Measurements from ENCODE around the gene PPP1R14C. TPM values are rescaled to one million over a fixed set of nuclear protein-coding genes. Genes with fewer than 3 reads are reported as not detected.

PPP1R14C gene
- total RNA-seq, 1 experiment from 2014 or later, result 2.5 TPM

DNA sequence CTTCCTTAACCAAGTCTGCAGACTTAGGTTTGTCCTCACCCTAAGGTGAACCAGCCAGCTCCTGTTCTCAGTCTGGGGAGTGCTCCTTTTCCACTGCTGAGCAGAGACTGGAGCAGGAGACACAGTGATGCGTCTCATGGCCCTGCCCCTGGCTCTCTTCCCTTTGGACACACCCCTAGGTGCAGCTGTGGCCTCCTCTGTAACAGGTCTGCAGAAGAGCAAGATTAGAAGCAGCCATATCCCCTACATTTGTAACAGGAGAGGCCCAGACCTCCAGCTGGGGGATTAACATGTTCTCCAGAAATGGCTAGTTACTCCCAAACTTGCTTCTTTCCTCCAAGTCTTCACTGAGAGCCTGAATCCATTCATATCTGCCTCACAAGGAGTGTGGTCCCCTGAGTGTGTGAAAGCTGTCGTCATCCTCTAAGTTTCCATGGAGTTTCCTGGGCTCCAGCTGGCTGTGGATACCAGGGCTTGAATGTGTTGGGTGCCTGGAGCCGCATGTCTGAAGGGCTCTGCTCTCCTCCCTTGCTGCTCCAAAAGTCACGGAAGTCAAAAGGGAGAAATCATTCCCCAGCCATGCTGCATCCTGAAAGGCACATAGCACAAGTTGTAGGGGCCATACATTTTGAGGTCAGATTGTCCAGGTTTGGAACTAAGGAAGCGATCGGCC lies 57.7 kb downstream of the PPP1R14C start:
- no TSS peak for BruUV-seq (replicated peaks)
- Mint-ChIP-seq H3K36me3 (ENCODE audit: insufficient read depth, unreplicated experiment) (peaks cover 10% of the 10 kb centered on the region), H3K4me1 (ENCODE audit: low read depth, unreplicated experiment) (peaks cover 34% of the 10 kb centered on the region), H3K27me3 (ENCODE audit: insufficient read depth, unreplicated experiment) (no peaks in the 10 kb centered on the region), H3K27ac (ENCODE audit: unreplicated experiment) (peak overlapping the region; percentile 87), H3K9me3 (ENCODE audit: unreplicated experiment) (no peaks in the 10 kb centered on the region), H3K4me3 (ENCODE audit: unreplicated experiment) (peak overlapping the region; percentile 9)
- no peaks in the 10 kb centered on the region for H3K27me3 ChIP-seq (replicated peaks; ENCODE audit: control insufficient read depth, insufficient read depth, low read length)
- H3K4me1 ChIP-seq, result peaks cover 46% of the 10 kb centered on the region
- TF ChIP-seq, protein P1, sequence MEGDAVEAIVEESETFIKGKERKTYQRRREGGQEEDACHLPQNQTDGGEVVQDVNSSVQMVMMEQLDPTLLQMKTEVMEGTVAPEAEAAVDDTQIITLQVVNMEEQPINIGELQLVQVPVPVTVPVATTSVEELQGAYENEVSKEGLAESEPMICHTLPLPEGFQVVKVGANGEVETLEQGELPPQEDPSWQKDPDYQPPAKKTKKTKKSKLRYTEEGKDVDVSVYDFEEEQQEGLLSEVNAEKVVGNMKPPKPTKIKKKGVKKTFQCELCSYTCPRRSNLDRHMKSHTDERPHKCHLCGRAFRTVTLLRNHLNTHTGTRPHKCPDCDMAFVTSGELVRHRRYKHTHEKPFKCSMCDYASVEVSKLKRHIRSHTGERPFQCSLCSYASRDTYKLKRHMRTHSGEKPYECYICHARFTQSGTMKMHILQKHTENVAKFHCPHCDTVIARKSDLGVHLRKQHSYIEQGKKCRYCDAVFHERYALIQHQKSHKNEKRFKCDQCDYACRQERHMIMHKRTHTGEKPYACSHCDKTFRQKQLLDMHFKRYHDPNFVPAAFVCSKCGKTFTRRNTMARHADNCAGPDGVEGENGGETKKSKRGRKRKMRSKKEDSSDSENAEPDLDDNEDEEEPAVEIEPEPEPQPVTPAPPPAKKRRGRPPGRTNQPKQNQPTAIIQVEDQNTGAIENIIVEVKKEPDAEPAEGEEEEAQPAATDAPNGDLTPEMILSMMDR (IDR thresholded peaks at IDR 0.05; ENCODE audit: insufficient read depth in 1 of 2, low read depth in 1 of 2, low read length in 1 of 2, severe bottlenecking in 1 of 2, unreplicated experiment in 1 of 2), result no peak
- CTCF ChIA-PET, result interaction anchor here (0.6 kb wide), 1 partner anchor 119 kb away, joined by 3 read pairs; no protein-coding TSS in a partner anchor
- DNase-seq, result peak; percentile 17 to 56
- no peak overlapping the region for H3K4me3 ChIP-seq (ENCODE audit: low read depth, low read length)
- intact Hi-C loops (cut with micrococcal nuclease; ENCODE audit: unreplicated experiment), result loop anchor here (1.0 kb wide), 1 partner anchor 32 kb away; no protein-coding TSS in a partner anchor
- H3K9me3 ChIP-seq, result no peaks in the 10 kb centered on the region
- H3K36me3 ChIP-seq (ENCODE audit: control insufficient read depth, insufficient read depth, low read length), result no peaks in the 10 kb centered on the region
- POLR2A ChIA-PET, result no interaction called here

DNA sequence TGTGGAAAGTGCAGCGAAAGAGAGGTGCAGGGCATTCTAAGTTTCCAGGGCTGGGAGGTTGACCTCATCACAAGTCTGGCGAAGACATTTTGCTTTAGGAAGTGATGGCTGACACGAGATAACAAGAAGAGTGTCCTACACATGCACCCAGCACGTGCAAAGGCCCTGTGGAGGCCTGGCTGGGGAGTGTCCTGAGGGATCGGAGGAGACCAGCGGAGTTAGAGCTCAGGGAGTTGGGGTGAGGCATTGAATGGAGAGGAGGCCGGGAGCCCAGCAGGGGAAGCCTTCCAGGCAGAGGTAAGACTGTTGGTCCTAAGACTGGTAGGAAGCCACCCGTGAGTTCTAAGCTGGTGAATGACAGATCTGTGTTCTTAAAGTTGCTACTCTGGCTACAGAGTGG lies 58.4 kb downstream of the PPP1R14C start:
- H3K27me3 Mint-ChIP-seq (ENCODE audit: insufficient read depth, unreplicated experiment), result no peaks in the 10 kb centered on the region
- ChIA-PET POLR2A (interaction anchor here (1.1 kb wide), 1 partner anchor 58 kb away, joined by 3 read pairs; no protein-coding TSS in a partner anchor), CTCF (interaction anchor here (0.6 to 1.4 kb wide), 4 partner anchors 21 to 130 kb away, joined by 3 to 9 read pairs (median 4); no protein-coding TSS in a partner anchor)
- H3K4me3 Mint-ChIP-seq (ENCODE audit: unreplicated experiment), result peak overlapping the region; percentile 9
- Histone ChIP-seq H3K4me3 (ENCODE audit: low read depth, low read length) (no peak overlapping the region), H3K27me3 (replicated peaks; ENCODE audit: control insufficient read depth, insufficient read depth, low read length) (no peaks in the 10 kb centered on the region), H3K36me3 (ENCODE audit: control insufficient read depth, insufficient read depth, low read length) (no peaks in the 10 kb centered on the region), H3K9me3 (no peaks in the 10 kb centered on the region), H3K4me1 (peaks cover 42% of the 10 kb centered on the region)
- DNase-seq, result no peak
- no peaks in the 10 kb centered on the region for H3K9me3 Mint-ChIP-seq (ENCODE audit: unreplicated experiment)
- H3K36me3 Mint-ChIP-seq (ENCODE audit: insufficient read depth, unreplicated experiment), result peaks cover 10% of the 10 kb centered on the region
- intact Hi-C loops (cut with micrococcal nuclease; ENCODE audit: unreplicated experiment), result loop anchor here (1.0 kb wide), 1 partner anchor 33 kb away; no protein-coding TSS in a partner anchor
- BruUV-seq (replicated peaks), result no TSS peak
- peak overlapping the region; percentile 87 for H3K27ac Mint-ChIP-seq (ENCODE audit: unreplicated experiment)
- H3K4me1 Mint-ChIP-seq (ENCODE audit: low read depth, unreplicated experiment), result peaks cover 34% of the 10 kb centered on the region
- TF ChIP-seq, protein P1 (IDR thresholded peaks at IDR 0.05; ENCODE audit: insufficient read depth in 1 of 2, low read depth in 1 of 2, low read length in 1 of 2, severe bottlenecking in 1 of 2, unreplicated experiment in 1 of 2), result no peak

DNA sequence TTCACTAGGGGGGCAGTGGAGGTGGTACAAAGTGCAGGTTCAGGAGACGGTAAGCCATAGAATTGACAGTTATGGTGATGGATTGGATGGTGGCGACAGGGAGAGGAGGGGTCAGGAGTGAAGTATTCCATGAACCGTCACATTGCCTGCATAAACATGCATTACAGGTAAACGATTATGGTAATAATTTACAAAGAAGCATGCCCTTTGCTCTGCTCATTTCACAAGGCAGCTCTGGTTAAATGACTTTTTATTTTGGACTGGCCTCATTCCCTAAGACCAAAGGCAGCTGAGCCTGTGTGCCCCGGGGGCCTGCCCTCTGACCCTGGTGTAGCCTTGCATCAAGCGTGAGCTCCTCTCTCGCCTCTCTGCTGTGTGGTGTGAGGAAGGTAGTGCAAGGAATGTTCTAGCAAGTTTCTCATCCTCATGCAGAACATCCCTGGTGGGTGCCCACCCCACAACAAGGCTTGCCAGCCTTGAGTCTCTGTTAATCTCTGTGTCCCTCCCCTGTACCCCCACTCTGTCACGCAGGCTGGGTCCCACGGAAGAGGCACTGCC lies 59.0 kb downstream of the PPP1R14C start:
- Histone ChIP-seq H3K4me1 (peaks cover 37% of the 10 kb centered on the region), H3K36me3 (ENCODE audit: control insufficient read depth, insufficient read depth, low read length) (no peaks in the 10 kb centered on the region), H3K27me3 (replicated peaks; ENCODE audit: control insufficient read depth, insufficient read depth, low read length) (no peaks in the 10 kb centered on the region), H3K4me3 (ENCODE audit: low read depth, low read length) (no peak overlapping the region), H3K9me3 (no peaks in the 10 kb centered on the region)
- H3K27me3 Mint-ChIP-seq (ENCODE audit: insufficient read depth, unreplicated experiment), result no peaks in the 10 kb centered on the region
- peak; percentile 89 to 92 for DNase-seq
- H3K4me3 Mint-ChIP-seq (ENCODE audit: unreplicated experiment), result peak overlapping the region; percentile 9
- peaks cover 32% of the 10 kb centered on the region for H3K4me1 Mint-ChIP-seq (ENCODE audit: low read depth, unreplicated experiment)
- H3K27ac Mint-ChIP-seq (ENCODE audit: unreplicated experiment), result peak overlapping the region; percentile 87
- BruUV-seq (replicated peaks), result no TSS peak
- peaks cover 10% of the 10 kb centered on the region for H3K36me3 Mint-ChIP-seq (ENCODE audit: insufficient read depth, unreplicated experiment)
- intact Hi-C loops (cut with micrococcal nuclease; ENCODE audit: unreplicated experiment), result loop anchor here (1.0 kb wide), 2 partner anchors 34 to 122 kb away; no protein-coding TSS in a partner anchor
- CTCF ChIA-PET, result interaction anchor here (0.6 to 1.4 kb wide), 5 partner anchors 10 to 131 kb away, joined by 3 to 9 read pairs (median 4); no protein-coding TSS in a partner anchor
- no peaks in the 10 kb centered on the region for H3K9me3 Mint-ChIP-seq (ENCODE audit: unreplicated experiment)
- TF ChIP-seq, protein P1 (IDR thresholded peaks at IDR 0.05; ENCODE audit: insufficient read depth in 1 of 2, low read depth in 1 of 2, low read length in 1 of 2, severe bottlenecking in 1 of 2, unreplicated experiment in 1 of 2), result no peak
- POLR2A ChIA-PET, result interaction anchor here (1.1 kb wide), 1 partner anchor 58 kb away, joined by 3 read pairs; no protein-coding TSS in a partner anchor

Measured in Caco-2 (cell line).